ENCODE data around the gene USP34. TPM values are rescaled to one million over a fixed set of nuclear protein-coding genes. Genes with fewer than 3 reads are reported as not detected.

USP34 gene
- total and polyA plus RNA-seq, 2 of the 4 experiments (the other 2 are of a cell fraction) = 34.7 to 128 TPM

- no peak overlapping the region for H3K4me2 ChIP-seq (ENCODE audit: low read depth, low read length)
- WGBS, 2 experiments (ENCODE audit: extremely low coverage in 2 of 2, insufficient read length in 1 of 2) = 100% methylated on average over 1 of the region's 3 CpGs; no CpG with 5 or more reads in 1 of the 2 experiments
- H3K4me1 ChIP-seq (ENCODE audit: control insufficient read depth, insufficient read depth, low read length) = peaks cover 2% of the 10 kb centered on the region; the same call in 1 of the 2 replicates
- H3K79me1 ChIP-seq (ENCODE audit: low read depth in 1 of 2, low read length in 2 of 2) = peaks cover 4 to 75% of the 10 kb centered on the region in 2 experiments
- ChIA-PET CTCF (no interaction called here), POLR2A (ENCODE audit: unreplicated experiment) (no interaction called here)
- H3K27me3 ChIP-seq (ENCODE audit: control insufficient read depth, insufficient read depth, low read length) = no peaks in the 10 kb centered on the region
- H3K18ac ChIP-seq (ENCODE audit: low read depth, low read length) = no peak overlapping the region
- ATAC-seq (ENCODE audit: low read depth) (no peak), DNase-seq (no peak)
- H4K91ac ChIP-seq (ENCODE audit: insufficient read depth, low read depth, low read length) = no peak overlapping the region
- intact Hi-C loops (cut with micrococcal nuclease) = loop anchor here (1.0 to 5.0 kb wide), 2 partner anchors 8 to 34 kb away; no protein-coding TSS in a partner anchor
- peaks cover 23% of the 10 kb centered on the region for H3K9me1 ChIP-seq (ENCODE audit: insufficient read depth, low read length)
- no peak overlapping the region for H2BK120ac ChIP-seq (ENCODE audit: low read depth, low read length)
- TF ChIP-seq POLR2A (IDR thresholded peaks at IDR 0.05; ENCODE audit: low read depth, low read length) (no peak), MXI1 (IDR thresholded peaks at IDR 0.05; ENCODE audit: borderline replicate concordance, low read depth, low read length) (no peak), MAFK (IDR thresholded peaks at IDR 0.05; ENCODE audit: low read depth, low read length) (no peak), NFE2L2 (IDR thresholded peaks at IDR 0.05; ENCODE audit: low read depth, low read length) (no peak), CEBPB (IDR thresholded peaks at IDR 0.05; ENCODE audit: low read depth, low read length) (no peak), BHLHE40 (IDR thresholded peaks at IDR 0.05; ENCODE audit: low read depth, low read length) (no peak), RFX5 (IDR thresholded peaks at IDR 0.05; ENCODE audit: low read depth, low read length) (no peak), CHD1 (IDR thresholded peaks at IDR 0.05; ENCODE audit: low read depth, low read length) (no peak), RAD21 (IDR thresholded peaks at IDR 0.05; ENCODE audit: low read length) (no peak), SMC3 (IDR thresholded peaks at IDR 0.05; ENCODE audit: low read depth, low read length) (no peak), USF2 (IDR thresholded peaks at IDR 0.05; ENCODE audit: low read depth, low read length) (no peak)
- TF ChIP-seq, protein P1, sequence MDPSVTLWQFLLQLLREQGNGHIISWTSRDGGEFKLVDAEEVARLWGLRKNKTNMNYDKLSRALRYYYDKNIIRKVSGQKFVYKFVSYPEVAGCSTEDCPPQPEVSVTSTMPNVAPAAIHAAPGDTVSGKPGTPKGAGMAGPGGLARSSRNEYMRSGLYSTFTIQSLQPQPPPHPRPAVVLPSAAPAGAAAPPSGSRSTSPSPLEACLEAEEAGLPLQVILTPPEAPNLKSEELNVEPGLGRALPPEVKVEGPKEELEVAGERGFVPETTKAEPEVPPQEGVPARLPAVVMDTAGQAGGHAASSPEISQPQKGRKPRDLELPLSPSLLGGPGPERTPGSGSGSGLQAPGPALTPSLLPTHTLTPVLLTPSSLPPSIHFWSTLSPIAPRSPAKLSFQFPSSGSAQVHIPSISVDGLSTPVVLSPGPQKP (IDR thresholded peaks at IDR 0.05; ENCODE audit: borderline replicate concordance, low read depth, low read length) = no peak
- no peak overlapping the region for H2BK15ac ChIP-seq (ENCODE audit: low read depth, low read length)
- no peak overlapping the region for H4K8ac ChIP-seq (ENCODE audit: low read depth in 2 of 2, low read length in 2 of 2)
- H4K5ac ChIP-seq (ENCODE audit: low read depth, low read length) = no peak overlapping the region
- no peak overlapping the region for H2BK20ac ChIP-seq (ENCODE audit: low read depth, low read length)
- H4K20me1 ChIP-seq (ENCODE audit: insufficient read depth, low read length) = peaks cover 95% of the 10 kb centered on the region
- H3K27ac ChIP-seq (ENCODE audit: insufficient read depth, low read length) = no peak overlapping the region
- no peak overlapping the region for H3K56ac ChIP-seq (ENCODE audit: extremely low read depth, insufficient read depth, low read length)
- H2AK9ac ChIP-seq (replicated peaks; ENCODE audit: low read depth, low read length, poor library complexity) = no peak overlapping the region
- no peak overlapping the region for H2AFZ ChIP-seq (replicated peaks; ENCODE audit: low read length, poor library complexity)
- no peak overlapping the region for H2AK5ac ChIP-seq (ENCODE audit: low read depth, low read length)
- H3K23ac ChIP-seq (ENCODE audit: low read depth, low read length) = no peak overlapping the region
- no peak overlapping the region for H2BK5ac ChIP-seq (ENCODE audit: low read depth, low read length, poor library complexity, severe bottlenecking)
- dilution Hi-C loops (cut with HindIII; ENCODE audit: low sequenced_read_pairs, unreplicated experiment) = no loop called here
- in situ Hi-C loops (cut with MboI; ENCODE audit: low sequenced_read_pairs) = no loop called here
- no peak overlapping the region for H3K14ac ChIP-seq (replicated peaks; ENCODE audit: low read depth, low read length)
- no peak overlapping the region for H3K4me3 ChIP-seq (ENCODE audit: insufficient read depth, low read depth, low read length)
- H3K36me3 ChIP-seq (ENCODE audit: control insufficient read depth, insufficient read depth, low read length) = no peaks in the 10 kb centered on the region
- H3K4ac ChIP-seq (ENCODE audit: low read depth, low read length) = no peak overlapping the region
- no TSS peak for BruUV-seq (replicated peaks)
- no peak overlapping the region for H3K9ac ChIP-seq (ENCODE audit: low read depth, low read length)
- no peaks in the 10 kb centered on the region for H3K9me3 ChIP-seq (ENCODE audit: control insufficient read depth, insufficient read depth, low read length)
Measured at GRCh38 chr2:61432990-61433389, 37.9 kb downstream of the USP34 start.

Data from IMR-90 (cell line).